ENCODE results near the gene SEC24B.

Gene SEC24B

GRCh38 chr4:109433205-109434006 is at the start of gene SEC24B:
TSS of gene SEC24B (plus strand) at chr4:109433815. CDS start at chr4:109433870, 55 bp downstream.
- peak; percentile 84 for DNase-seq (ENCODE audit: low spot score)

- DNase-seq (ENCODE audit: low spot score): no peak
Observed at GRCh38 chr4:109383823-109384222, 49.8 kb upstream of the SEC24B start.

- no peak for DNase-seq (ENCODE audit: low spot score)
Observed at GRCh38 chr4:109385260-109385659, 48.4 kb upstream of the SEC24B start.

GRCh38 chr4:109389369-109390114 is 44.1 kb upstream of the SEC24B start:
- no peak for DNase-seq (ENCODE audit: low spot score)

- no peak for DNase-seq (ENCODE audit: low spot score)
Observed at GRCh38 chr4:109390115-109390768, 43.4 kb upstream of the SEC24B start.

- DNase-seq (ENCODE audit: low spot score): no peak
Observed at GRCh38 chr4:109395694-109396093, 37.9 kb upstream of the SEC24B start.

GRCh38 chr4:109398928-109399327 is 34.7 kb upstream of the SEC24B start:
- DNase-seq (ENCODE audit: low spot score): no peak

- peak; percentile 50 for DNase-seq (ENCODE audit: low spot score)
Observed at GRCh38 chr4:109406337-109406931, 27.2 kb upstream of the SEC24B start.

GRCh38 chr4:109407027-109407737 is 26.4 kb upstream of the SEC24B start:
- DNase-seq (ENCODE audit: low spot score): no peak

GRCh38 chr4:109408711-109409110 is 24.9 kb upstream of the SEC24B start:
- no peak for DNase-seq (ENCODE audit: low spot score)

- no peak for DNase-seq (ENCODE audit: low spot score)
Observed at GRCh38 chr4:109410226-109410625, 23.4 kb upstream of the SEC24B start.

- DNase-seq (ENCODE audit: low spot score): no peak
Observed at GRCh38 chr4:109410776-109411175, 22.8 kb upstream of the SEC24B start.

- no peak for DNase-seq (ENCODE audit: low spot score)
Observed at GRCh38 chr4:109411964-109412363, 21.7 kb upstream of the SEC24B start.

- DNase-seq (ENCODE audit: low spot score): no peak
Observed at GRCh38 chr4:109412776-109413175, 20.8 kb upstream of the SEC24B start.

- no peak for DNase-seq (ENCODE audit: low spot score)
Observed at GRCh38 chr4:109414938-109415337, 18.7 kb upstream of the SEC24B start.

- no peak for DNase-seq (ENCODE audit: low spot score)
Observed at GRCh38 chr4:109418588-109418987, 15.0 kb upstream of the SEC24B start.

GRCh38 chr4:109419679-109420078 is 13.9 kb upstream of the SEC24B start:
- peak; percentile 25 for DNase-seq (ENCODE audit: low spot score)

- no peak for DNase-seq (ENCODE audit: low spot score)
Observed at GRCh38 chr4:109424093-109424841, 9.3 kb upstream of the SEC24B start.

GRCh38 chr4:109425405-109425804 is 8.2 kb upstream of the SEC24B start:
- DNase-seq (ENCODE audit: low spot score): no peak

GRCh38 chr4:109429545-109429944 is 4.1 kb upstream of the SEC24B start:
- DNase-seq (ENCODE audit: low spot score): no peak

- no peak for DNase-seq (ENCODE audit: low spot score)
Observed at GRCh38 chr4:109432203-109432602, 1.4 kb upstream of the SEC24B start.

All from iPS-NIHi11 (cell line).